ENCODE data around the gene ELAVL2. TPM values are rescaled to one million over a fixed set of nuclear protein-coding genes. Genes with fewer than 3 reads are reported as not detected.

The ELAVL2 gene
- total RNA-seq, 4 donors from 2014 or later = 0.84 TPM; not detected in 2

- no peak for DNase-seq (ENCODE audit: low spot score)
- no peak for ATAC-seq (ENCODE audit: low FRiP score)
- TF ChIP-seq, protein P1, sequence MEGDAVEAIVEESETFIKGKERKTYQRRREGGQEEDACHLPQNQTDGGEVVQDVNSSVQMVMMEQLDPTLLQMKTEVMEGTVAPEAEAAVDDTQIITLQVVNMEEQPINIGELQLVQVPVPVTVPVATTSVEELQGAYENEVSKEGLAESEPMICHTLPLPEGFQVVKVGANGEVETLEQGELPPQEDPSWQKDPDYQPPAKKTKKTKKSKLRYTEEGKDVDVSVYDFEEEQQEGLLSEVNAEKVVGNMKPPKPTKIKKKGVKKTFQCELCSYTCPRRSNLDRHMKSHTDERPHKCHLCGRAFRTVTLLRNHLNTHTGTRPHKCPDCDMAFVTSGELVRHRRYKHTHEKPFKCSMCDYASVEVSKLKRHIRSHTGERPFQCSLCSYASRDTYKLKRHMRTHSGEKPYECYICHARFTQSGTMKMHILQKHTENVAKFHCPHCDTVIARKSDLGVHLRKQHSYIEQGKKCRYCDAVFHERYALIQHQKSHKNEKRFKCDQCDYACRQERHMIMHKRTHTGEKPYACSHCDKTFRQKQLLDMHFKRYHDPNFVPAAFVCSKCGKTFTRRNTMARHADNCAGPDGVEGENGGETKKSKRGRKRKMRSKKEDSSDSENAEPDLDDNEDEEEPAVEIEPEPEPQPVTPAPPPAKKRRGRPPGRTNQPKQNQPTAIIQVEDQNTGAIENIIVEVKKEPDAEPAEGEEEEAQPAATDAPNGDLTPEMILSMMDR (IDR thresholded peaks at IDR 0.05) = no peak
Observed at GRCh38 chr9:23739753-23740152, 86.3 kb downstream of the ELAVL2 start.

DNA sequence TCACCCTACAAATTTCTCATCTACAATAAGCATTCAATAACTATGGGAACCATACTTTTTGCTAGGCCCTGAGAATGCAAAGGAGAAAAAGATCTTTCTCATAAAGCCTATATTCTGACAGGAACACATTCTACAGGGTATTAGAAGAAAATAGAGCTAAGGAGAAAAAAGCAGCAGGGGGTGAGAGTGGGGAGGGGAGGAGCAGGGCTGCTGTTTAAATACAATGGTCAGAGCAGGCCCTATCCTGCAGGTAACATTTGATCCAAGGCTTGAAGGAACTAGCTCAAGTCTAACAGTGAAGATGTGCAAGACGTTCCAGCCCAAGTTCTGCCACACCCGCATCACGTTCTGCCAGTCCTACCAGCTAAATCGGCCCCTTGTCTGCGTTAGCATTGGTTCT, 89.7 kb downstream of the ELAVL2 start:
- DNase-seq (ENCODE audit: low spot score) = no peak
- ATAC-seq (ENCODE audit: low FRiP score) = no peak
- TF ChIP-seq, protein P1 (IDR thresholded peaks at IDR 0.05) = no peak

DNA sequence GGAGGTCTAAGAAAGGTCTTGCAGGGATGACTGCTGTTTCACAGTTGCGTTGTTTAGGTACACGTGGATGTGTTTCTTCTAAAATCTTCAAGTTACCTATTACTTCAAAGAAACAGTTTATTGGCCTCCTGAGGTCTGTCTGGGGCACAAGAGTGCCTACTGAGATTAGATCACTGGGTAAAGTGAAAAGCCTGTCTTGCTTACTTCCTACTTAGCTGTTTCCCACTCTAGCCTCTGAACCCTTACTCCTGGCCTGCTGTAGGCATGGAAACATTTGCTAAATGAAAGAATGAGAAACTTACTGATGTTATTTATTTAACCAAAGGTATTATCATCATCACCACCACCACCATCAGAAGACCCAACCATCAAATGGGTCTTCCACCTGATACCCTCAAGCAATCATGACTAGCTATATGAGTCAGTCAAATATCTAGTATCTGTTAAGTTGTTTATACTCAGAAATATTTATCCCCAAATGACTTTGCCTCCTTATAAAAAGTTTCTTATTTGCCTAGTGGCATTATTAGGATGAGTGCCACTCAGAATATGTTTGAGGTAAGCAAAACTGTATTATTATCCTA, 92.5 kb downstream of the ELAVL2 start:
- TF ChIP-seq, protein P1 (IDR thresholded peaks at IDR 0.05) = no peak
- no peak for ATAC-seq (ENCODE audit: low FRiP score)
- DNase-seq (ENCODE audit: low spot score) = no peak

DNA sequence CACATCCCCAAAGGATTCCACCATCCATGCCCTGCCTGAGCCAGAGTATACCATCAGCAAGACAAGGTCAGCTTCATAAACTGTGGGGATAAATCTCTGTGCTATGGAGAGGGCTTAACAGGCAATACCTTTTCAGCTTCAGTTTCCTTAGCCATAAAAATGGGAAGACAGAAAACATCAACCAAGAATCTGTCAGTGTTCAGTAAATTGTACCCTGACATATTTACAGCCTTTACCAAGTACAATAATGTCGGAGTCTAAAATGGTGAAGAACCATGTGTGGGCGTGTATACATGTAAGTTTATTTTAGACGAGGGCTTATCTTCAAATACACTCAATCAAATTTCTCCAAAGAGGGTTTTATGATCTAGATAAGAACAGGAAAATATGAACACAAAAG, 94.7 kb downstream of the ELAVL2 start:
- ATAC-seq (ENCODE audit: low FRiP score) (no peak), DNase-seq (ENCODE audit: low spot score) (no peak)
- TF ChIP-seq, protein P1 (IDR thresholded peaks at IDR 0.05) = no peak

GRCh38 chr9:23730364-23730763, 95.7 kb downstream of the ELAVL2 start:
- DNase-seq (ENCODE audit: low spot score) = no peak
- ATAC-seq (ENCODE audit: low FRiP score) = no peak
- TF ChIP-seq, protein P1 (IDR thresholded peaks at IDR 0.05) = no peak

GRCh38 chr9:23728736-23729135, 97.3 kb downstream of the ELAVL2 start:
- ATAC-seq (ENCODE audit: low FRiP score) (no peak), DNase-seq (ENCODE audit: low spot score) (no peak)
- TF ChIP-seq, protein P1 (IDR thresholded peaks at IDR 0.05) = no peak

GRCh38 chr9:23725279-23725946, 100.6 kb downstream of the ELAVL2 start:
- ATAC-seq (ENCODE audit: low FRiP score) = no peak
- no peak for DNase-seq (ENCODE audit: low spot score)
- TF ChIP-seq, protein P1 (IDR thresholded peaks at IDR 0.05) = no peak

Data from omental fat pad (tissue), 4 donors.